Brain microvascular endothelial cell (primary cell): ENCODE results near the gene GDPD4.

Experiments used
- DNase-seq: peaks from one replicate; pipeline ENCODE4 v3.0.0-alpha.2; 2020
- H3K27ac ChIP-seq: fragments of 250-450 bp; sonication (Bioruptor Pico); 2 replicates; pipeline ENCODE4 v1.5.1; 2020; ENCODE audit warnings: mild to moderate bottlenecking, moderate library complexity
- H3K27me3 ChIP-seq: fragments of 250-450 bp; sonication (Bioruptor Pico); replicated peaks from 2 replicates; pipeline ENCODE4 v1.5.1; 2020; ENCODE audit warnings: mild to moderate bottlenecking
- H3K36me3 ChIP-seq: fragments of 250-450 bp; sonication (Bioruptor Pico); replicated peaks from 2 replicates; pipeline ENCODE4 v1.5.1; 2020; ENCODE audit warnings: mild to moderate bottlenecking
- H3K4me3 ChIP-seq: 2 replicates; pipeline ENCODE4 v1.5.1; 2011; ENCODE audit warnings: low read depth, mild to moderate bottlenecking, control low read depth, low read length, moderate library complexity
- in situ Hi-C: cut with HindIII; loops from 2 replicates; pipeline ENCODE4 v1.10.0; 2017; ENCODE audit warnings: low sequenced_read_pairs, low pct_ligation_motif_present
- TF ChIP-seq, protein P1 (sequence below): IDR thresholded peaks from 2 replicates; pipeline ENCODE4 v1.5.1; 2011; ENCODE audit warnings: low read depth, mild to moderate bottlenecking, moderate library complexity, low read length, control low read depth, inconsistent platforms; ENCODE audit errors: missing control alignments

Gene GDPD4

DNA sequence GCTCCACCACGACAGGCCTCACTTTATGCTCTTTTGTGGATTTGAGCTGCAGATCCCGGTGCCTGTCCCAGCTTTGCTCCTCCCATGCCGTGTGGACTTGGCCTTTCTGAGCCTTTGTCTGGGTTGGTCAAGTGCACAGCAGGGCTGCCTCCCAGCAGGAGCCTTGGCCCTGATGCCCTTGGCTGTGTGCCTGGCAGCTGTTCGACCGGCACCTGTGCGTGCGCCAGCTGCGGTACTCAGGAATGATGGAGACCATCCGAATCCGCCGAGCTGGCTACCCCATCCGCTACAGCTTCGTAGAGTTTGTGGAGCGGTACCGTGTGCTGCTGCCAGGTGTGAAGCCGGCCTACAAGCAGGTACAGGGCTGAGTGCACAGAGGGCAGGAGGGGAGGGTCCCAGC lies 126.9 kb downstream of the GDPD4 start:
- Histone ChIP-seq H3K27me3 (no peaks in the 10 kb centered on the region), H3K36me3 (no peaks in the 10 kb centered on the region), H3K27ac (no peak overlapping the region), H3K4me3 (no peak overlapping the region)
- TF ChIP-seq, protein P1, sequence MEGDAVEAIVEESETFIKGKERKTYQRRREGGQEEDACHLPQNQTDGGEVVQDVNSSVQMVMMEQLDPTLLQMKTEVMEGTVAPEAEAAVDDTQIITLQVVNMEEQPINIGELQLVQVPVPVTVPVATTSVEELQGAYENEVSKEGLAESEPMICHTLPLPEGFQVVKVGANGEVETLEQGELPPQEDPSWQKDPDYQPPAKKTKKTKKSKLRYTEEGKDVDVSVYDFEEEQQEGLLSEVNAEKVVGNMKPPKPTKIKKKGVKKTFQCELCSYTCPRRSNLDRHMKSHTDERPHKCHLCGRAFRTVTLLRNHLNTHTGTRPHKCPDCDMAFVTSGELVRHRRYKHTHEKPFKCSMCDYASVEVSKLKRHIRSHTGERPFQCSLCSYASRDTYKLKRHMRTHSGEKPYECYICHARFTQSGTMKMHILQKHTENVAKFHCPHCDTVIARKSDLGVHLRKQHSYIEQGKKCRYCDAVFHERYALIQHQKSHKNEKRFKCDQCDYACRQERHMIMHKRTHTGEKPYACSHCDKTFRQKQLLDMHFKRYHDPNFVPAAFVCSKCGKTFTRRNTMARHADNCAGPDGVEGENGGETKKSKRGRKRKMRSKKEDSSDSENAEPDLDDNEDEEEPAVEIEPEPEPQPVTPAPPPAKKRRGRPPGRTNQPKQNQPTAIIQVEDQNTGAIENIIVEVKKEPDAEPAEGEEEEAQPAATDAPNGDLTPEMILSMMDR: no peak
- no peak for DNase-seq
- in situ Hi-C loops: no loop called here

DNA sequence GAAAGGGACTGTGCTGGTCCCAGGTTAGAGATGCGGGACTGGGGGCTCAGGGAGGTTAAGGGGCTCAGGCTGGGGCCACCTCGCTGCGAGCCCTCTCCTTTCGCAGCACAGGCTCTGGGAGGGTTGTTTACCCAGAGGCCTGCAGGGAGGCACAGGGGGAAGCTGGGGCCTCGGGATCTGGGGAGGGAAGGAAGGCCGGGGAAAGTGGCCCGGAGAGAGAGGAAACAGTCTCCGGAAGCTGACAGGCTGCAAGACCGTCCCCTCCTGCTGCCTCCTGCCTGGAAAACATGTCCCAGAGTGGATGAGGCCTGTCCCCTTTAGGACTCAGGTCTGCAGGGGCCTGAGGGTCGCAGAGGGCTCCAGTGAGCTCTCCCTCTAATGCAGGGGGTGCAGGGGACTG lies 128.0 kb downstream of the GDPD4 start:
- TF ChIP-seq, protein P1: no peak
- Histone ChIP-seq H3K4me3 (no peak overlapping the region), H3K27me3 (no peaks in the 10 kb centered on the region), H3K27ac (no peak overlapping the region), H3K36me3 (no peaks in the 10 kb centered on the region)
- DNase-seq: no peak
- in situ Hi-C loops: no loop called here

DNA sequence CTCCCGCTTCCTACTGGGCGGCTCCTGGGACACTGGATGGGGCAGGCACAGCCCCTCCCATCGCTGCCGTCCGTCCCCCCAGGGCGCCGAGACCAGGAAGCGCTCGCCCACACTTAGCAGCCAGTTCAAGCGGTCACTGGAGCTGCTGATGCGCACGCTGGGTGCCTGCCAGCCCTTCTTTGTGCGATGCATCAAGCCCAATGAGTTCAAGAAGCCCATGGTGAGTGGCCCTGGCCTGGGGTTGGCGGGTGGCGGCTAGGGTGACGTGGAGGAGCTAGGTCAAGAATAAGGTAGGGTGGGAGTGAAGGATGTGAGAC lies 128.9 kb downstream of the GDPD4 start:
- no peaks in the 10 kb centered on the region for H3K36me3 ChIP-seq
- no peak overlapping the region for H3K4me3 ChIP-seq
- DNase-seq: peak; percentile 20
- TF ChIP-seq, protein P1: no peak
- in situ Hi-C loops: no loop called here
- no peaks in the 10 kb centered on the region for H3K27me3 ChIP-seq
- H3K27ac ChIP-seq: no peak overlapping the region

DNA sequence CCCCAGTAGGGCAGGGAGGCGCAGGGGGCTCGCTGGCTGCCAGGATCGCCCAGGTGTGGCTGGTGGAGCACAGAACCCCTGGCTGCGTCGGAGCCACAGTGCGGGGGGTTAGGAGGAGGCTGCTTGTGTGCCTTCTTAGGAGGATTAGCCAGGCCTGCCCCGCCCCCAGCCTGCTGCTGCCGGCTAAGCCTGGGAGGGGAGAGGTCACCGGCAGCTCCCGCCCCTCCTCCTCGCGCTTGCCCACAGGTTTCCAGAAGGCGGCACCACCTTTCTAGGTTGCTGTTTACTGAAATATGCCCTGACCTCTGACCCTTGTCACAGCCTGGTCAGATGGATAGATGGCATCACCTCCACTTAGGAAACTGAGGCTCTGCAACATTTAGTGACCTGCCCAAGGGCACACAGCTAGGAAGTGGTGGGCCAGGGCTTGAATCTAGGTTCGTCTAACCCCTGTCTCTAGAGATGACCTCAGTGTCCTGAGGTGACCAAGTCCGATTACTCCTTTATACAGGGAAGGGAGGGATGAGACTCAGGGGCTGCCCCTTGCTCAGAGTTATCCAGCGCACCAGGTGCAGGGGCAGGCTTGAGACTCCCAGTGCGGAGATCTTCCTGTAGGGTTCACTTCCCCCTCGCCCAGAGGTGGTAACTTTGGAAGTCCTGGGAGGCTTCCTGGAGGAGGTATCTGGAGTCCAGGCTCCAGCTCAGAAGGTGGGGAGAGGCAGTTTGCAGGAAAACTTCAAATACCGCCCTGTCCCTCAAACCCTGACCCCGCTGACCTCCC lies 129.4 kb downstream of the GDPD4 start:
- no peak for DNase-seq
- TF ChIP-seq, protein P1: no peak
- Histone ChIP-seq H3K27ac (no peak overlapping the region), H3K27me3 (no peaks in the 10 kb centered on the region), H3K4me3 (no peak overlapping the region), H3K36me3 (no peaks in the 10 kb centered on the region)
- in situ Hi-C loops: no loop called here

DNA sequence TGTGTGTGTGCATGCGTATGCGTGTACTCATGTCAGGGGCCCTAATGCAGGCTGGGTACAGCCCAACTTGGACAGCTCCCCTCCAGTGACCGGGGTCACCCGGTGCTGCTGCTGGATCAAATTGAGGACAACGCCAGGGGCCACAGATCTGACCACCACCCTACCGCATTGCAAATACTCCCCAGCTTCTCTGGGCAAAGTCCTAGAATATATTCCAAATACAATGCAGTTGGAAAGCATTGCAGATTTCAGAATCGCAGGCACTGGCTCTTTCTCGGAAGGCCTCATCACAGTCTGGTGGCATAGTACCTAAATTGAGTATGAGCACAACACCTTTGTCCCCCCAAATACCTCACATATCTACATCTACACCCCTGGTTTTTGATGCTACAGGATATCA lies 130.2 kb downstream of the GDPD4 start:
- TF ChIP-seq, protein P1: no peak
- DNase-seq: no peak
- H3K27me3 ChIP-seq: no peaks in the 10 kb centered on the region
- in situ Hi-C loops: no loop called here
- no peak overlapping the region for H3K4me3 ChIP-seq
- H3K27ac ChIP-seq: no peak overlapping the region
- H3K36me3 ChIP-seq: no peaks in the 10 kb centered on the region

DNA sequence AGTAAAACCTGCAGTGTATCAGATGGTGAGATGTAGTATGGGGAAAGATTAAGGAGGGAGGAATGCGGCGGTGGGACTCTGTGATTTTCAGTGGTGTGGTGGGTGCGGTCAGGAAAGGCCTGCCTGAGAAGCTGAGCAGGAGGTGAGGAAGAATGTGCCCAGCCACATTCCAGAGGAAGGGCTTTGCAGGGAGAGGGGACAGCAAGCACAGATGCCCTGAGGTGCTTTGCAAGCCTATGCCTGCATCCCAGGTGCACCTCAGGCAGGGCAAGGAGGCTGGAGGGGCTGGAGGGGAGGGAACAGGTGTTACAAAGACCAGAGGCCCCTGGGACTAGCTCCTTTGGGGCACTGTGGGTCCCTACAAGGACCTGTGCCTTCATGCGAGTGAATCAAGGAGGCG lies 131.4 kb downstream of the GDPD4 start:
- Histone ChIP-seq H3K27me3 (no peaks in the 10 kb centered on the region), H3K36me3 (no peaks in the 10 kb centered on the region), H3K4me3 (no peak overlapping the region), H3K27ac (no peak overlapping the region)
- DNase-seq: no peak
- TF ChIP-seq, protein P1: no peak
- in situ Hi-C loops: no loop called here
